HepG2 (cell line): ENCODE results near the gene DCUN1D3. TPM values are rescaled to one million over a fixed set of nuclear protein-coding genes. Genes with fewer than 3 reads are reported as not detected.

Experiments
- CTCF ChIP-seq: sonication (generic); formaldehyde crosslinking; IDR thresholded peaks from 2 replicates; pipeline ENCODE4 v1.5.0; 2020; ENCODE audit warnings: mild to moderate bottlenecking, missing genetic modification reagents, moderate library complexity
- GATA4 ChIP-seq: sonication (generic); IDR thresholded peaks from 2 replicates; pipeline ENCODE4 v1.6.1; 2016; ENCODE audit warnings: antibody characterized with exemption, low read depth, borderline replicate concordance
- HNRNPK ChIP-seq: fragments of 200-400 bp; formaldehyde crosslinking; IDR thresholded peaks from 2 replicates; pipeline ENCODE4 v1.6.1; 2018; ENCODE audit warnings: low read length, low read depth, moderate library complexity, mild to moderate bottlenecking; ENCODE audit not compliant: poor library complexity, severe bottlenecking
- IKZF1 ChIP-seq: fragments of 450-650 bp; IDR thresholded peaks from 2 replicates; pipeline ENCODE4 v1.7.1; 2016
- JUND ChIP-seq: sonication (generic); formaldehyde crosslinking; IDR thresholded peaks from 2 replicates; pipeline ENCODE4 v1.8.0; 2022; ENCODE audit warnings: mild to moderate bottlenecking, missing genetic modification reagents
- KLF12 ChIP-seq: sonication (generic); formaldehyde crosslinking; IDR thresholded peaks from 2 replicates; pipeline ENCODE4 v1.4.0; 2020; ENCODE audit warnings: missing genetic modification reagents, borderline replicate concordance
- KLF13 ChIP-seq: sonication (generic); formaldehyde crosslinking; IDR thresholded peaks from 2 replicates; pipeline ENCODE4 v1.4.0; 2020; ENCODE audit warnings: mild to moderate bottlenecking, missing genetic modification reagents
- MLLT10 ChIP-seq: sonication (generic); formaldehyde crosslinking; IDR thresholded peaks from 2 replicates; pipeline ENCODE4 v1.4.0; 2020; ENCODE audit warnings: missing genetic modification reagents
- MYNN ChIP-seq: sonication (generic); formaldehyde crosslinking; IDR thresholded peaks from 2 replicates; pipeline ENCODE4 v1.4.0; 2020; ENCODE audit warnings: mild to moderate bottlenecking, low read depth, missing genetic modification reagents
- NAIF1 ChIP-seq: sonication (generic); formaldehyde crosslinking; IDR thresholded peaks from 2 replicates; pipeline ENCODE4 v1.5.0; 2020; ENCODE audit warnings: mild to moderate bottlenecking, missing genetic modification reagents, borderline replicate concordance
- PHF21A ChIP-seq: sonication (generic); formaldehyde crosslinking; IDR thresholded peaks from 2 replicates; pipeline ENCODE4 v1.5.0; 2020; ENCODE audit warnings: mild to moderate bottlenecking, missing genetic modification reagents
- RFX5 ChIP-seq: IDR thresholded peaks from 2 replicates; pipeline ENCODE4 v1.6.1; 2011; ENCODE audit warnings: low read depth, low read length, improper control_type of control experiment
- SOX13 ChIP-seq, 3 experiments: fragments of 450-650 bp in 1 of 3; sonication (generic) in 1 of 3; formaldehyde crosslinking in 1 of 3; IDR thresholded peaks in 2 of 3; conservative IDR thresholded peaks in 1 of 3; 2 replicates each; pipeline versions ENCODE4 v1.5.0 to v1.6.1; 2016 to 2020; ENCODE audit warnings: antibody characterized with exemption in 1 of 3, mild to moderate bottlenecking in 1 of 3, missing compliant biosample characterization in 1 of 3, missing genetic modification reagents in 1 of 3, moderate library complexity in 1 of 3
- SRSF1 ChIP-seq: fragments of 200-400 bp; formaldehyde crosslinking; optimal IDR thresholded peaks from 2 replicates; pipeline ENCODE3; 2017; ENCODE audit warnings: mild to moderate bottlenecking, low read depth, low read length, moderate library complexity
- SYNCRIP ChIP-seq: fragments of 200-400 bp; formaldehyde crosslinking; IDR thresholded peaks from 2 replicates; pipeline ENCODE4 v1.6.1; 2018; ENCODE audit warnings: mild to moderate bottlenecking, low read depth, low read length; ENCODE audit not compliant: insufficient read depth
- TEAD3 ChIP-seq: optimal IDR thresholded peaks from 2 replicates; pipeline ENCODE3; 2016; ENCODE audit warnings: borderline replicate concordance
- ZBTB10 ChIP-seq: sonication (generic); formaldehyde crosslinking; IDR thresholded peaks from 2 replicates; pipeline ENCODE4 v1.4.0; 2020; ENCODE audit warnings: missing genetic modification reagents, borderline replicate concordance
- ZBTB42 ChIP-seq: sonication (generic); formaldehyde crosslinking; IDR thresholded peaks from 2 replicates; pipeline ENCODE4 v1.5.0; 2020; ENCODE audit warnings: mild to moderate bottlenecking, missing genetic modification reagents
- ZBTB7B ChIP-seq: sonication (generic); formaldehyde crosslinking; IDR thresholded peaks from 2 replicates; pipeline ENCODE4 v1.4.0; 2020; ENCODE audit warnings: missing genetic modification reagents
- ZNF225 ChIP-seq: sonication (generic); formaldehyde crosslinking; IDR thresholded peaks from 2 replicates; pipeline ENCODE4 v1.4.0; 2020; ENCODE audit warnings: mild to moderate bottlenecking, missing genetic modification reagents
- ZNF333 ChIP-seq: sonication (generic); formaldehyde crosslinking; IDR thresholded peaks from 2 replicates; pipeline ENCODE4 v1.4.0; 2020; ENCODE audit warnings: mild to moderate bottlenecking, missing genetic modification reagents, borderline replicate concordance
- ZNF441 ChIP-seq: sonication (generic); formaldehyde crosslinking; IDR thresholded peaks from 2 replicates; pipeline ENCODE4 v1.7.0; 2021; ENCODE audit warnings: missing genetic modification reagents, borderline replicate concordance
- ZNF549 ChIP-seq: sonication (generic); formaldehyde crosslinking; IDR thresholded peaks from 2 replicates; pipeline ENCODE4 v1.5.0; 2020; ENCODE audit warnings: missing genetic modification reagents
- ZNF580 ChIP-seq: IDR thresholded peaks from 2 replicates; pipeline ENCODE4 v1.6.1; 2016; ENCODE audit warnings: low read depth, borderline replicate concordance
- ZNF782 ChIP-seq: sonication (generic); formaldehyde crosslinking; IDR thresholded peaks from 2 replicates; pipeline ENCODE4 v1.4.0; 2020; ENCODE audit warnings: missing genetic modification reagents, mild to moderate bottlenecking, borderline replicate concordance
- ZNF800 ChIP-seq: sonication (generic); formaldehyde crosslinking; IDR thresholded peaks from 2 replicates; pipeline ENCODE4 v1.4.0; 2020; ENCODE audit warnings: missing genetic modification reagents
- polyA plus RNA-seq, 8 experiments: library from polyadenylated mRNA; depleted of rRNA in 3 of 8; stranded (reverse) in 7 of 8; unstranded in 1 of 8; fragments of >200 nt; fragmentation: Illumina TruSeq in 4 of 8; extraction: Trizol in 4 of 8; gene quantifications; 2 replicates each; pipeline versions ENCODE4 v1.2.1 to v1.2.3, GENCODE V29; 2011 to 2016; ENCODE audit warnings: low read depth in 4 of 8, missing spikeins in 1 of 8, mixed read lengths in 1 of 8; ENCODE audit not compliant: insufficient read depth in 1 of 8
- total RNA-seq, 5 experiments: library from RNA; depleted of rRNA; stranded (reverse); fragments of >200 nt; fragmentation: Illumina TruSeq; extraction: Trizol; gene quantifications; 2 replicates each; pipeline ENCODE4 v1.2.3, GENCODE V29; 2016; ENCODE audit warnings: low read depth in 1 of 5

Gene DCUN1D3
- total and polyA plus RNA-seq, 2 of the 13 experiments (the other 11 are each of a cell fraction or from before 2014, with no cell fraction given): 5.0 to 19.3 TPM

- TF ChIP-seq KLF13 (CRISPR knock-in tag) (no peak), SOX13 (IDR thresholded peaks at IDR 0.05) (no peak), SOX13 (CRISPR knock-in tag; conservative IDR thresholded peaks at IDR 0.05 in 1 of 2, IDR thresholded peaks at IDR 0.05 in 1 of 2) (0 out of 4 replicates have a peak, but pooled peaks of 1 of the 2 experiments have one; percentile 17), ZBTB42 (no peak), GATA4 (no peak), HNRNPK (no peak), ZBTB7B (CRISPR knock-in tag) (no peak), NAIF1 (no peak), TEAD3 (peak; percentile 64), MLLT10 (CRISPR knock-in tag) (no peak), ZNF225 (CRISPR knock-in tag) (no peak), CTCF (CRISPR knock-in tag) (no peak), ZNF549 (no peak), SRSF1 (no peak), ZBTB10 (CRISPR knock-in tag) (no peak), JUND (CRISPR knock-in tag) (no peak), ZNF782 (no peak), PHF21A (0 out of 2 replicates have a peak, but pooled peaks have one; percentile 25), IKZF1 (no peak), RFX5 (no peak), ZNF333 (CRISPR knock-in tag) (no peak), ZNF441 (CRISPR knock-in tag) (no peak), KLF12 (no peak), MYNN (CRISPR knock-in tag) (no peak), SYNCRIP (no peak), ZNF580 (no peak), ZNF800 (CRISPR knock-in tag) (no peak)
Measured at GRCh38 chr16:20925751-20926150, 25.6 kb upstream of the DCUN1D3 start (continued).
